GM18861 (cell line): ENCODE measurements around the gene SLF2.

Experiments
- ATAC-seq: cut with Tn5 transposase; IDR thresholded peaks from one replicate; pipeline ENCODE4 v1.9.1; 2021; ENCODE audit not compliant: unreplicated experiment

The SLF2 gene

GRCh38 chr10:100912605-100913469 is at the start of gene SLF2:
SLF2 (plus strand) TSS chr10:100912963; CDS start chr10:100913111, 148 bp downstream.
- ATAC-seq: peak; percentile 84

DNA sequence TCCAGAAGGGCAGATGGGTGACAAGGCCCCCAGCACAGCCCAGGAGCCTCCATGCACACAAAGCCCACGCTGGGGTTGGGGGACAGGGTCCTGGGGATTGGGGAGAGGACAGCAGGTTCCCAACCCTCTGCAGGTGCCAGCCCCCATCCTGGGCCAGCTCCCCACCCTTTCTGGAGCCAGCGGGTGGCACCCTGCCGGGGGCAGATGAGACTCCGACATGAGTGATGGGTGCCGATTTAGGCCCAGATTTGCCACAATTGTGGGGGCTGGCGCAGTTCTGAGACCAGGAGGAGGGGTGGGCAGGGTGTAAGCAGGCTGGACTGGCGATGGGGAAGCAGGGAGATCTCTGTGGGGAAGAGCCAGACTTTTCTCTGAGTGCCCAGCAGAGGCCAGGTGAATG is 49.3 kb upstream of the SLF2 start:
- ATAC-seq: no peak

GRCh38 chr10:100864036-100864885 is 48.5 kb upstream of the SLF2 start:
- ATAC-seq: no peak

- no peak for ATAC-seq
Observed at GRCh38 chr10:100864978-100865377, 47.8 kb upstream of the SLF2 start.

DNA sequence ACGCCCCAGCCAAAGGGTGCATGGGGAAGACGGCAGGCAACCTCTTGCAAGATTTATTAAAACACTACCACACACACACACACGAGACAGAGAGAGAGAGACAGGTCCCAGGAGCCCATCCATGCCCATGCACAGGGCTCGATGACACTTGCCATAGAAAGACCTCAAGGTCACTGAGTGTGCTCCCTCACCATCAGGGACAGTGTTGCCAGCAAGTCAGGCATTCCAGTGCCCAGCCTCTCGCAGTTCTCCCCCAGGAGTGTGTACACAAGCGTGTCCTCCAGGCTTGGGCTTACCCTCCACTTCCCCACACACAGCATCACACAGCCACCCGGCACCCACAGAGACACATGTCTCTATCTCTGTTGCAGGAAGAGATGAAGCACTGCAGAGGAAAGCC is 46.8 kb upstream of the SLF2 start:
- ATAC-seq: no peak

- ATAC-seq: no peak
Observed at GRCh38 chr10:100866575-100867098, 46.1 kb upstream of the SLF2 start.

- ATAC-seq: no peak
Observed at GRCh38 chr10:100867261-100867963, 45.4 kb upstream of the SLF2 start.

GRCh38 chr10:100868382-100868781 is 44.4 kb upstream of the SLF2 start:
- ATAC-seq: no peak

GRCh38 chr10:100869399-100869798 is 43.4 kb upstream of the SLF2 start:
- ATAC-seq: no peak

GRCh38 chr10:100872034-100872791 is 40.5 kb upstream of the SLF2 start:
- no peak for ATAC-seq

DNA sequence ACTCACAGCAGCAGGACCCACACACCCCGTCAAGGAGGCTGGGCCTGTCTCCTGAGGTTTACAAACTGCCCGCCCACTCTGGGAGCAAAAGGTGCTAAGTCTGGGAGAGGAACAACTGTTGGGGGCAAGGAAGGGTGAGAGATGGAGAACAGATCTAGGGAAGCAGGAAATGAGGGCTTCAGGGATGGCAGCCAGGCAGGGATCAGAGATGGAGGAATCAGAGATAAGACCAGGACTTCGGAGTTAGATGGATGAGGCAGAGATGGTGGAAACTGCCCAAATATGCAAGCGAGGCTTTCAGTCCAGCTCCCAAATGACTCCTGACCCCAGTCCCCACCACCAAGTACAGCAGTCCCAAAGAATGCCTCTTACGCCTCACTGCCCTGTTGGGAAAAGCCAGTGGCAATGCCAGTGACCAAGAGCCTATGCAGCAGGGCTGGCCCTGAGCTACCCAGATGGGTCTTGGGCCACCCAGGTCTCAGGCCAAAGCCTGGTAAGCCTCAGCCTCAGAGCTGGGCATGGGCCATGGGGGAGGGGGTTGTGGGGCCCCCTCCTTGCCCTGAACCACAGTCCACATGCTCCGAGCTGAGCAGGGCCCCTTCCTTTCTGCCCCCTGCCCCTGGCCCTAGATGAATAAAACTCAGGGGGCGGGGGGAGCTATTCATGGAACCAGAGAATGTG is 39.5 kb upstream of the SLF2 start:
- no peak for ATAC-seq

DNA sequence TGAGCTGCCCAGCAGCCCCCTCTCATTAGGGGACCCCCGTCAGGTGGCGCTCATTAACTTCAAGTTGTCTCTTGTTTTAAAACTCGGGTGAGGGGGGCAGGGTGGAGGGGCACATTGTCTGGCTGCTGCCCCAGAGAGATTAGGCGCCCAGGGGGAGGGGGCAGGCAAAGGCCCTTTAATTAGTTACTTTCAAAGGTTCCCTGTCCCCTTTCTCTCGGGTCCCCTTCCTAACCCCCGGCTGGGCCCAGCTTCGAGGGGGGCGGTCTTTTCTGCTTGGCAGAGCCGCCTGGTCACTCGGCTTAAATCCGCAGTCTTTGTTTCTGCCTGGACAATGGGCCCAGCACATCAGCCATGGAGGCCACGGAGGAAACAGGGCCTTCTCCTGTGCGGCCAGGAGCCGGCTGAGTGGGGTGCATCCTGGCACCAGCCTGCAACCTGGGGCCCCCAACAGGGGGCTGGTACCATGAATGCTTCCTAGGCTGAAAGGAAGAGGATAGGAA is 38.9 kb upstream of the SLF2 start:
- ATAC-seq: no peak

DNA sequence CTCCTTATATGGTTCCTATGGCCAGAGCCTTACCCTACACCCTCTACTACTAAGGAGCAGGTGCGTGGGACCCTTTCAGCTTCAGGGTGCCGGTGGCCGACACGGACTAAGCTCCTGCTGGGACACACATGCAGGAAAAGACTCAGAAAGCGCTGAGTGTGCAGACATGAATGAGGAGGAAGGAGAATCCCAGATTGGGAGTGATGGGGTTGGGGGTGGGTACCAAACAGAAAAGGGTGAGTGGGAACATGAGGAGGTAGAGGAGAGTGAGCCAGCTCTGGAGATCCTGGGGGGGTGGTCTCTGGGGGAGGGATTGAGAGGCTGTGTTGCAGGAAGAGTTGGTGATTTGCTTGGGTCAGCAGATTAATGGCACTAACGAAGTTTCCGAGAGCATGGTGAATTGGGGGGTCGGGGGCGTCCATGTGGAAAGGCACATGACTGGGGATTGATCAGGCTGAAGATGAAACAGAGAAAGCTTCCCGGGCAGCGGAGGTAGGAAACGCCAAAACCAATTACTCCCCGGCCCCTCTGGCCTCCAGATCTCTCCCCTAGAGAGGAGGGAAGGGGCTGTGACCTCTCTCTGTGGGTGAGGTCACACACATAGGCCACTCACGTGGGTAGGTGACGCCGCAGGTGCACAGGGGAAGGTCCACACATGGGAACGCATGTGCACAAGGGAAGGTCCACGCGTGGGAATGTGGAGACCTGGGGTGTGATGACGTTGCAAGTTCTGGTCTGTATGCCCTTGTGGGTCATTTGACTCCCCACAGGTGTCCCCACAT is 37.9 kb upstream of the SLF2 start:
- no peak for ATAC-seq

GRCh38 chr10:100875484-100876166 is 37.1 kb upstream of the SLF2 start:
- ATAC-seq: no peak

DNA sequence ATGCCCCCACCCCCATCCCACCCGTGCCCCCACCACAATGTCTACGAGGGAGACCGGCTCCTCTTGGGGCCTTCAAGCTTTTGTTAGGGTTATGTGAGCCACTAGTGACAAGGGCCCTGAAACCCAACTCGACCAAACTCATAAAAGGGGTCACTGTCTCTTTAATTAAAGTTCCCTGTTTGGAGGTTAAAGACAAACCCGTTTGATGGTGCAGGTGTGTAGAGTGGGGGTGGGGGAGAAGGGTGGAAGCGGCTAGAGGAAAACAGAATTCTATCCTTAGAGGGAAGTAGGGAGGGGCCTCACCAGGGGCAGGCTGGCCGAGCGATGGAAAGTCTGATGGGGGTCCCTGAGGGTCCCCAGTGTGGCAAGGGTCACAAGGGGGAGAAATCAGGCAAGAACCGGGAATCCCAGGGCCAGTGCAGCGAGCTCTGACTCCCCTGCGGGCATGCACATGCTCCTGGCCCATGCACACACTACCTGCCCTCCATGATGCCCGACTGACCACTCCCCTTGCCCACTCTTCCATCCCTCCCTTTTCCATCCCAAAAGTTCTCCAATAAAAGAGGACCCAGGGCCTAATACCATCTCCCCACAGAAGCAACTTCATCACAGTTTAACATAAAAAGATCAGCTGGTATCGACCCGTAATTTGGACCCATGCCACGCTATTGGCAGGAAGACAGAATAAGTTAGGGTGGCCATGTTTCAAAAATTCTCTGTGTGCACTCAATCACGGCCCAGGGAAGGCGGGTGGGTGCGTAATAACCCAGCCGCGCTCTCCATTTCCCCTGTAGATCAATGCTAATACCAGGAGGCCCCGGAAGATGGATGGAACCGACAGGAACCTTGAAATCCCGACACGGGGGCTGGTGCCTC is 35.9 kb upstream of the SLF2 start:
- no peak for ATAC-seq

GRCh38 chr10:100877461-100877850 is 35.3 kb upstream of the SLF2 start:
- ATAC-seq: no peak

GRCh38 chr10:100878291-100878910 is 34.4 kb upstream of the SLF2 start:
- no peak for ATAC-seq
